ENCODE measurements around the gene MED15.

The MED15 gene

DNA sequence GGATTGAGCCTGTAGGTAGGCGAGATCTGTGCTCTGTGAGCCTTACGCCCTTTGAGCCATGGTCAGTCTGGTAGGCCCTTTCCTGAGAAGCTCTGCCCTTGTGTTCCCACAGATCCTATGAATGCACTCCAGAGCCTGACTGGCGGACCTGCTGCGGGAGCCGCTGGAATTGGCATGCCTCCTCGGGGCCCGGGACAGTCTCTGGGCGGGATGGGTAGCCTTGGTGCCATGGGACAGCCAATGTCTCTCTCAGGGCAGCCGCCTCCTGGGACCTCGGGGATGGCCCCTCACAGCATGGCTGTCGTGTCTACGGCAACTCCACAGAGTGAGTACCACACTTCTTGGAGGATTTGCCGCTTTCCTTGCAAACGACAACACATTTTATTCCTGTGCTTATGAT is 47.4 kb downstream of the MED15 start:
- no peak for DNase-seq

DNA sequence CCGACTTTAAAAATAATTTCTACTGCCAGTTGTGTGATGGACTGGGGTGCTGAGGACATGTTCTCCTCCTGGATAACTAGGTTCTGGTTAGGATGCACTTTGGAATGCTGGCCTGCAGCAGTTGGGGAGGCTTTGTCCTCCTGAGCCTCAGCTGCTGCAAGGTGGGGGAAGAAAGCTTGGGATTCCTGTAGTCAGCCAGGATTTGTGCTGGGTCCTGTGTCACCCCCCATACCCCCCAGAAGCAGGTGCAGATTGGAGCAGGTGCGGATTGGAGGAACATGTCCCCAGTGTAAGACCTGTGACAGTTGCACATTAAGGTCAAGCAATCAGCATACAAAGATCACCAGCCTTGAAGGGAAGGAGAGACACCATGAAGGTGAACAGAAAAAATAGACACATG is 51.1 kb downstream of the MED15 start:
- no peak for DNase-seq

DNA sequence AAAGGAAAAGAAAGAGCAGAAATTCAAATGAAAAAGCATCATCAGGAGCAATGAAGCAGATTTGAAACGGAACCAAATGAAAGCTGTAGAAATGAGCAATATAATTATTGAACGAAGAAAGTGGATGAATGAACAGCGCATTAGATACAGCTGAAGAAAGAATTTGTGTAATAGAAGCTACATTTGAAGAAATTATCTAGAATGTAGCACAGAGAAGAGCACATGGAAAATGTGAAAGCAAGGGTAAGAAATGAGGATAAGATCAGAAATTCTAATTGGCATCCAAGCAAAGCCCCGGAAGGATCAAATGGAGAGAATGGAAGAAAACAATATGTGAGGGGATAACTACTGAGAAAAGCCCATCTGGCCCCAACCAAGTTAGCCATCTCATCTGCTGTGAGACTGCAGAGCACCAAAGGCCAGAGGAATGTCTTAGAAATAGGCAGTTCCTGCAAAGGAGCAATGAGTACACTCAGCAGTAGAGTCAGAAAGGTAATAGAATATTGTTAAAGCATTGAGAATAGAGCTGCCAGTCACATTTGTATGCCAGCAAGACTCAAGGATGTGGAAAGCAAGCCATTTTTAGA is 51.9 kb downstream of the MED15 start:
- no peak for DNase-seq

DNA sequence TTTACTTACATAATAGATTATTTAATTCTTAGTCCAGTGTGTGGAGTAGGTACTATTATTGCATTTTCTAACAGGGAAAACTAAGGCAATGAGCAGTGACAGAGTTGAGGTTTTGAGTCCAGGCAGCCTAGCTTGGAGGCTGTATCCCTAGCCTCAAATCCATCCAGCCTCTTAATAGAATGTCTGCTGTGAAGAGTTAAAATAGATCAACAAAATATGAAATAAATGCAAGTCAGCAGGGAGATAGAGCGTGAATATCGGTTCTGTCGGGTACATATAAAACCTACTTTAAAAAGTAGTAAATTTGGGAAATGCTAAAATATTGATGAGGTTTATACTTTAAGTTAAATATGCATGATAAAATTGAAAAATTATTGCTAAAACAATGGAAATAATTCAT is 53.3 kb downstream of the MED15 start:
- DNase-seq, result no peak

DNA sequence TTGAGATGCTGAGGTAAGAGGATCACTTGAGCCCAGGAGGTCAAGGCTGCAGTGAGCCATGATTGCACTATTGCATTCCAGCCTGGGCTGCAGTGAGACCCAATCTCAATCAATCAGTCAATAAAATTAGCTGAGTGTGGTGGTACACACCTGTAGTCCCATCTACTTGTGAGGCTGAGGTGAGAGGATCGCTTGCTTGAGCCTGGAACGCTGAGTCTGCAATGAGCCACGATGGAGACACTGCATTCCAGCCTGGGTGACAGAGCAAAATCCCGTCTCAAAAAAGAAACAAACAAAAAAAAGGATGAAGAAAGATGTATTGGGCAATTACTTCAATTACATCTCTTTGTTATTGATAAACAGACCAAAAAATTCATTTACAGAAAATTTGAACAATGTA is 54.5 kb downstream of the MED15 start:
- DNase-seq, result no peak

DNA sequence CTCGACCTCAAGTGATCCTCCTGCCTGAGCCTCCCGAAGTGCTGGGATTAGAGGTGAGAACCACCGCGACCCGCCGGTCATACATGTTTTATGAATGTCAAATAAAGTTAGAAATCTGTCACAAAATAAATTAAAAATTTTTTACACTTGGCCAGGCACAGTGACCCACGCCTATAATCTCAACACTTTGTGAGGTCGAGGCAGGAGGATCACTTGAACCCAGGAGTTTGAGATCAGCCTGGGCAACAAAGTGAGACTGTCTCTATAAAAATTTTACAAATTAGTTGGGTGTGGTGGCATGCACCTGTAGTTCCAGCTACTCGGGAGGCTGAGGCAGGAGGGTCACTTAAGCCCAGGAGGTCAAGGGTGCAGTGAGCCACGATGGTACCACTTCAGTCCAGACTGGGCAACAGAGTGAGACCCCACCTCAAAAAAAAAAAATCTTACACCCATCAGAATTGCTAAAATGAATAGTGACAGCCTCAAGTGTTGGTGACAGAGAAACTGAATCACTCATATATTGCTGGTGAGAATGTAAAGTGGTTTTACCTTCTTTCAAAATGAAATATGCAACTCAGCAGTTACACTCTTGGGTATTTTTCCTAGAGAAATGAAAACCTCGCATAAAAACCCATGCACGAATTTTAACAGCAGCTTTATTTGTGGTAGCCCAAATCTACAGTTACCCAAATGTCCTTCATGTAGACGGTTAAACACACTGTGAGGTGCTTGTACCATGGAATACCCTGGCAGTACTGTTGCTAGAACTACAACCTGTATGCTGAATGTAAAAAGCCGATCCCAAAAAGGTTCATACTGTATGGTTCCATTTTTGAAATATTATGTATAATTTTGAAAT is 55.4 kb downstream of the MED15 start:
- DNase-seq, result no peak

DNA sequence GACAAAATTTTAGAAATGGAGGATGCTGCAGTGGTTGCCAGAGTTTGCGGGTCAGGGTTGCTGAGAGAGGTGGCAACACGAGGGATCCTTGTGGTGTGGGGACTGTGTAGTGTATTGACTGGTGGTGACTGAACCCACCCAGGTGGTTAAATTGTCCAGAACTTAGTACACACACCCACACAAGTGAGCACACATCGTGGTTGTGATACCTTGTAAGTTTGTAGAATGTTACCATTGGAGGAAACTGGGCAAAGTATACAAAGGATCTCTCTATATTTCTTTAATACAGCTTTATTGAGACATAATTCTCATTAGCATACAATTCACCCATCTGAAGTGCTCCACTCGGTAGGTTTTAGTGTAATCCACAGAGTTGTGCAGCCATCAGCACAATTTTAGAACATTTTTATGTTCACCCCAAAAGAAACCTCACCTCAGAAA is 56.1 kb downstream of the MED15 start:
- no peak for DNase-seq

DNA sequence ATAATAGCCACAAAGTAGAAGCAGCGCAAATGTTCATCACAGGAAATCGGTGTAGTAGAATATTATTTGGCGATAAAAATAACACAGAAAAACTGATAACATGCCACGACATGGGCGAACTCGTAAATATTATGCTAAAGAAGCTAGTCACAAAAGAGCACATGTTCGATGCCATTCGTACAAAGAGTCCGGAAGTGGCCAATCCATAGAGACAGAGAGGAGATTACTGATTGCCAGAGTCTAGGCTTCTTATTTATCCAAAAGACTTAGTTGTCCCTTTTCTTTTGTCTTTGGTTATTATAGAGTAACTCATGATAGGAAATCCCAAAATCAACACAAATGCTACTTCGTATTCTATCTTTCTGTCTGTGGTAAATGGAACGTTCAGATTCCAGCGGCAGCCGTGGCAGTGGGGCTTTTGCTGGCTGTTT is 56.5 kb downstream of the MED15 start:
- no peak for DNase-seq

DNA sequence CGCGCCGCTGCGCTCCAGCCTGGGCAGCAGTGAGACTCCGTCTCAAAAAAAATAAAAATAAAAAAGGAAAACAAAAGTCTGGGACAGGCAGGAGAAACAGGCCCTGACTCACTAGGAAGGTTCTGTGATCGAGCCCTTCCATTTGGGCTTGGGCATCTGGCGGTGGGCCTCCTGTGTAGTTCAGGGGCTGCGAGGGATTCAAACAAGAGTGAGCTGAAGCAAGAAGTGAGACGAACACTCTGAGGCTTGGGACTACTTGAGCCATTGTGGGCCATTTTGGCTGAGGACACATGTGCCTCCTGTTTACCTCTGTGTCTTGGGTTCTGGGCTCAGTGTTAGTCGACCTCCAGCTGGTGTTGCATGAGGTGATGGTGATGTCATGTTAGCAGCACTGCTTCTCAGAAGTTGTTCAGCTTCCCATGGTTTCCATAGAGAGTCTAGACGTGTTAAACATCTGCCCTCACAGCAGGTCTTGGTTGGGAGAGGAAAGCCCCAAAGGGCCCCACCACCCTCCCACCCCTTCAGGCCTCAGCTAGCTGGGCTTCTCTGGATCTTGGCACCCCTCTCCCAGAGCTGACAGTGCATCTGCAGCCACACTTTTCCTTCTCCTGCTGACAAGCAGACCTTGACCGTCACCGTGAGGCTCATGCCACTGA is 57.8 kb downstream of the MED15 start:
- peak; percentile 49 for DNase-seq

DNA sequence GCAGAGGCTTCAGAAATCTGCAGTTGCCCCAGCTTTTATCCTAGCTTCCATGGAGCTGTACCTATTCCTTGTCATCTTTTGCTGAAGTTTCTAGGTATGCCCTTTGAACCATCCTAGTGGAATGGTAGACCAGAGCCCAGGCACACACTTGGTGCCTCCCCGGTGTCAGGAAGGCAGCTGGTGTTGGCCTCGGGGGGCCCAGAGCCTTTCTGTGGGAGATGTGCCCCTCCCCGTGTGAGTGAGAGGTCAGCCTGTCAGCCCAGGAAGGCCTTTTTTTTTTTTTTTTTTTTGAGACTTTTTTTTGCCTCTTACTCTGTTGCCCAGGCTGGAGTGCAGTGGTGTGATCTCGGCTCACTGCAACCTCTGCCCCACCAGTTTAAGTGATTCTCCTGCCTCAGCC is 58.4 kb downstream of the MED15 start:
- DNase-seq, result no peak

DNA sequence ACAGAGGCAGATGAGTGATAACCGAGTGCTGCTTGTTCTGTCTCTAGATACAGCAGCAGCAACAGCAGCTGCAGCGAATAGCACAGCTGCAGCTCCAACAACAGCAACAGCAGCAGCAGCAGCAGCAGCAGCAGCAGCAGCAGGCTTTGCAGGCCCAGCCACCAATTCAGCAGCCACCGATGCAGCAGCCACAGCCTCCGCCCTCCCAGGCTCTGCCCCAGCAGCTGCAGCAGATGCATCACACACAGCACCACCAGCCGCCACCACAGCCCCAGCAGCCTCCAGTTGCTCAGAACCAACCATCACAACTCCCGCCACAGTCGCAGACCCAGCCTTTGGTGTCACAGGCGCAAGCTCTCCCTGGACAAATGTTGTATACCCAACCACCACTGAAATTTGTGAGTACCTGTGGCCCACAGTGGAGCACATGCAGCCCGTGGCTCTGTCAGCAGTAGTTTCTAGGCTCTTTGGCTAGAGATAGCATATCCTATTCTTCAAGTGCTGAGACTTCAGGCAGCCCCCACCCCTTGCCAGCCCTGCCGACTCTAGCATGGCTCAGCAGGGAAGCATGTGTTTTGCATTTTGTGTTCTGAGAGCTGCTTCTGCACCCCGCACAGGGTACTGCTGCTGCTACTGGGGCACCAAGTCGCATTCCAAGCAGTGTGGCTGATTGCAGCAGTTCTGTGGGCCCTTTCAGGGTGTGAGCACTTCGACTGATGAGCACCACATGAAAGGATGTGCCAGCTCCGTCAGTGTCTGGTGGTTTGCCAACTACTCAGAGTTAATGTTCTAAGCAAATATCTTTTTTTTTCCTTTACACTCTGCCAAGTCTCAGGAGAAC is 59.2 kb downstream of the MED15 start:
- peak; percentile 90 for DNase-seq

DNA sequence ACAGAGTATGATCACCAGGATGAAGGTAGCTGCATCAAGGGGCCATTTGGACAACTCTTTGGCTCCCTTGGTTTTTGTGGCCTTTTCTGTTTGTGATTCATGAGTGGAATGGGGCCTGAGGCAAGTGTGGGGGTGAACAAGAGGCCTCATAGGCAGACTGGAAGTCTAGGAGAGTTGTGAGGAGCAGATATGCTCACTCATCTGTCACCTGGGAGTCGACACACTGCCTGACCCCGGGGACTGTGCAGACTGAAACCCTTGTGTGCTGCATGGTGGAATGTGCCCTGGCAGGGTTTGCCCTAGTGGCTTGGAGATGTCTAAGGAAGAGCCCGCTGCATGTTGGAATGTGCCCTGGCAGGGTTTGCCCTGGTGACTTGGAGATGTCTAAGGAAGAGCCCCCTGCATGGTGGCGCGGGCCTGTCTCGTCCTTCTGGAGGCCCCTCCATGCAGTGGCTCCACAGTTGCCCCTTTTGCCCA is 60.0 kb downstream of the MED15 start:
- DNase-seq, result no peak

DNA sequence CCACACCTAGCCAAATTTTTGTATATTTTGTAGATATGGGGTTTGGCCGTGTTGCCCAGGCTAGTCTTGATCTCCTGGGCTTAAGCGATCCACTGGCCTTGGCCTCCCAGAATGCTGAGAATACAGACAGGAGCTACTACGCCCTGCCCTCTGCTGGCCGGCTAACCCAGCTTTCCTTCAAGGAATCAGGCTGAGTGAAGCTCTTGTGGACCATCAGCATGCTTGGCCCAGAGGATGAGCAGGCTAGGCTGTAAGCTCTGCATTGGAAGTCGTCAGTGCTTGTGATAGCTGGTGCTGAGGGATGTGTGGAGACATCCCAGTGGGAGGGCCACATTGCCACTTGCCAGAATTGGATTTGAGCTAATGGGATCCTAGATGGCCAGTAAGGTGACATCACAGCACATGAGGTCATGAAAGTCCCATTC is 60.6 kb downstream of the MED15 start:
- no peak for DNase-seq

DNA sequence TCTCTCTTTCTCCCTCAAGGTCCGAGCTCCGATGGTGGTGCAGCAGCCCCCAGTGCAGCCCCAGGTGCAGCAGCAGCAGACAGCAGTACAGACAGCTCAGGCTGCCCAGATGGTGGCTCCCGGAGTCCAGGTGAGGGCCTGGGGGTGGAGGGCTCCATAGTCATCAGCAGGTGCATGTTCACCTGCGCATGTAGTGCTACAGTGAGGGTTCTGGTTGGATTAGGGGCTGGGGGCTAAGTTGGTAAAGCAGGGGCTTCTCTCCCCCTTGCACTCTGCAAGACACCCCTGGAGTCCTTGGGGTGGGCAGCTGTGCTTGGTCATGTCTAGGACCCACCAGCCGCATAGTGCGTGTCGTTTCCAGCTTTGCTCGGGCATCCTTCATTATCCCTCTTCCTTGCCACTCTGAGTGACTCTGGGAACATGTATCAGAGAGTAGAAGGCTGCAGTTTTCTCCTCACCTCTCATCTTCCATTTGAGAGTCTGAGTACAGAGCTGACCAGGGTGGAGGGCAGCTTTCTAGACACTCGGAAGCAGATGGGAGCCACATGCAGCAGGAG is 61.2 kb downstream of the MED15 start:
- DNase-seq, result no peak

DNA sequence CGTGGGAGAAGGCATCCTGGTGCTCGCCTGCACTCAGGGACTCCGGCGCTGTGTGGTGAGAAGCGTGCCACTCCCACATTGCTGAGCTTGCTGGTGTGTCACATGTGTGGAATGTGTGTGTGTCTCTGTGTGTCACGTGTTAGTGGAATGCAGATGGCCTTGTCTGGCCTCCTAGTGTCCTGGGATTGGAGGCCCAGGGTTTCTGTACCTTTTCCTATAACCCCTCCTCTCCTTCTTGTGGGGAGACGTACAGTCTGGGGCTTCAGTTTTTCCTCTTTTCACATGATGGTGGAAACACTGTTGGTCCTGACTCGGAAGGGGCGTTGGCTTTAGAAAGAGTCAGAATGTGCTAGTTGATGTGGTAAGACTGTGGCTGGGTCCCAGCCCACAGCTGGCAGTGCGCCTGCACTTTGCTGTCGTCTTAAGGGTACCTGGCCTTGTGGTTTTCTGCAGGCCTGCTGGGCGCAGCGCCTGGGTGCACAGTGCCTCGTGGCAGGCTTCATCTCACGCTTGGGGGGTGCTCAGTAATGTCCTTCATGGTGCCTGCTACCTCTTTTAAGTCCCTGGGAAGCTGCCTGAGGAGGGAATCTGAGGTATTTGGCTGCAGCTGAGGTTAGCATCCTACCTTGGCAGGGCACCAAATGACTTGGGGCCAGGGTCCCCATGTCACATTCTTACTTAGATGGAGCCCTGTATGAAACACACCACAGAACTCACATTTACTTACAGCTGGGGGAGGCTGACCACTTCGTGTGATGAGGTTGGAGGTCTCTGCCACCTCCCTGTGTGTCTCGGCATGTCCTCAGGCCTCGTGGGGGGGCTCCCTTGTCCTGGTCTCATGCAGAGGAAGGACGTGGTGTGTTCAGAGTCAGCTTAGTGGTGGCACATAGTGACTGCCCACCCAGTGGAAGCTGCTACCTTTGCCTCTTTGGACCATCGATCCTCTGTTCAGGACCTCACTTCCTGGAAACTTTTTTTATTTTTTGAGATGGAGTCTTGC is 61.9 kb downstream of the MED15 start:
- peak; percentile 90 for DNase-seq

DNA sequence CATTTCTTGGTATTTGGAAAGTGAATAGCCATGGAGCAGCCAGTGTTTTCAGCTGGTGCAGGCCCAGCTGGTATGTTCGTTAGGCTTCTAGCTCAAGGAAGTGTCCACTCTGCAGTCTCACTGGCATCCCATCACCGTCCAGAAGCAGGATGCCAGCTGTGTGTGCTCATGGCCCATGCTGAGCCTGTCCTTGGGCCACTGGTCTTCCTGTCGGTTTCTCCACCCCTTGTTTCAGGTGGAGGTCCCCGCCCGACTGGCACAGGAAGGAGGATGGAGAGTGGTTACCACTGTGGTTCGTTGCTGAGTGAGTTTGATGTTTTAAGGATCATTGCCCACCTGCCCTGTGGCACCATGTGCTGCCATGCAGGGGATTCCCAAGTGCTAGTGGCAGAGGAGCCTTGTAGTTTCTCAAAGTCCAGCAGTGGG is 63.7 kb downstream of the MED15 start:
- DNase-seq, result no peak

DNA sequence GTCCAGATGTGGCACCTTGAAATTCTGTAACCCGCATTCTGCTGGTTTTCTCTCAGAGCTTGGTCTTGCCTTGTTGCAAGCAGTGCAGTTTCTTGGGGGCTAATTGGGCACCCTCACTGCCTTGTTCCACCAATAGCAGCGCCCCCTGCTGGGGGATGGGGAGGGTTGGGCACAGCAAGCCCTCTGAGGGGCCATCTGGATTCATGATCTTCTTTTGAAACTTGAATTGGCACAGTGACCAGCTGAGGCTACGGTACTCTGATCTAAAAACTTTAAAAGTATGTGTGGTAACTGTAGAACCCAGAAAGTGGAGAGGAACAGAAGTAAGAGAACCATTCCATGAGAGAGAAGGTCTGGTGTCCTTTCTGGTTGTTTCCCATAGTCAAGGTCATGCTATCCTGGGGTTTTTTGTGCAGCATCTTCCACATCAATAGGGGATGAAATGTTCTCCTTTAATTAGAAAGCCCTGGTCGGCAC is 64.2 kb downstream of the MED15 start:
- peak; percentile 65 for DNase-seq

DNA sequence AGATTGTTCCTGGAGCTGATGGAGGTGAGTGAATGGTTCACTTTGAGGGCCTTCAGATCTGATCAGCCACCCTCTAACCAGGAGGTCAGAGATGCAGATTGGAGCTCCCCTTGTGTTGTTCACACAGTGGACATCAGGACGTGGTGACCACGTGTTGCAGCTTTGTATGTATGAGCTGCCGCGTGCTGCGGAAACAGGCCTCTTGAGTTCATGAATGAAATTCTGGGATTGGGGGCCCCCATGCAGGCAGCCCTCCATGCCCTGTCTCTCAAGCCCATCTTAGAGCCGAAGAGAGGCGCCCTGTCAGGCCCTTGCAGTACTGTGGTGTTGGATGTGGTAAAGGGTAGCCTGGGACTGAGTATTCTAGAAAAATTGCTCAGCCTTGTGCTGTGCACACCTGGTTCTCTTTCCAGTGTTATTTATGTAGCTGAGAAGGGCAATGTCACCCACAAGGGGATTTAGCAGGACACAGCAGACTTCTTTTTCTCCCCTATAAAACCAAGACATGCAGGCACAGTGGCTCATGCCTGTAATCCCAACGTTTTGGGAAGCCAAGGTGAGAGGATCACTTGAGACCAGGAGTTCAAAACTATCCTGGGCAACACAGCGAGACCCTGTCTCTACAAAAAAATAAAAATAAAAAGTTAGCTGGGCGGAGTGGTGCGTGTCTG is 64.9 kb downstream of the MED15 start:
- DNase-seq, result no peak

DNA sequence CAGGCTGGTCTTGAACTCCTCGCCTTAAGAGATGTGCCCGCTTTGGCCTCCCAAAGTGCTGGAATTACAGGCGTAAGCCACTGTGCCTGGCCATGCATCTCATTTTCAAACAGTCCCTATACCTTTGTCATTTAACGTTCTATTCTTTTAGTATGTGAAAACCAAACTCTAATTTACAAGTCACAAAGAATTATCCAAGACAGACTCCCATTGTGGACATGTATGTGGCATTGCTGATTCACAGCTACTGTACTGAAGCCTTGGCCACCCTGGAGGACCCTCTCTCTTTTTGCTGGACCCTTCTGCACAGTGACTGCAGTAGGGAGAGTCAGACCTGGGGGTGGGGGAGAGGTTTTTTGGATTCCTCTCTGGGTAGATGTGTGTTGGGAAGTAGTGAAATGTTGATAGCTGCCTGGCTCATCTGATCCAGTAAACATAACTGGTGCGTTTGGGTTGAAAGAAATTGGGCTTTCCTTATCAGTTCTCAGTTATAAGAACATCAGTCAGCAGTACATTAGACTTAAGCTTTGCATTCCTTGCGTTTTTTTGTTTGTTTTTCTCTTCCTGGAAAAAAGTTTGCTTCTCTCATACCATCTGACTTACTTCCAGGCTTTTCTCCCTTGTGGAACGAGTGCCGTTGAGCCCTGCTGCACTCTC is 65.9 kb downstream of the MED15 start:
- DNase-seq, result no peak
